Mesothelial cell of epicardium (in vitro differentiated cells): Measurements from ENCODE around the gene NUBPL. TPM values are rescaled to one million over a fixed set of nuclear protein-coding genes. Genes with fewer than 3 reads are reported as not detected.
"Not testable (repeated sequence)": the region's sequence is repeated elsewhere in the genome, so short reads cannot be mapped to it uniquely, and the experiment has no call there.

Experiments
- DNase-seq, 2 experiments: peaks; one replicate each; pipeline ENCODE4 v3.0.0; 2021; ENCODE audit warnings: low spot score in 2 of 2; ENCODE audit not compliant: unreplicated experiment in 2 of 2
- H3K27ac Mint-ChIP-seq: 2 replicates; pipeline ENCODE4 v1.8.0; 2021; ENCODE audit warnings: mixed read lengths
- H3K27me3 Mint-ChIP-seq: 2 replicates; pipeline ENCODE4 v1.8.0; 2021; ENCODE audit warnings: low read depth, mixed read lengths
- H3K36me3 Mint-ChIP-seq: 2 replicates; pipeline ENCODE4 v1.8.0; 2021; ENCODE audit warnings: mixed read lengths
- H3K4me1 Mint-ChIP-seq: 2 replicates; pipeline ENCODE4 v1.8.0; 2021; ENCODE audit warnings: mixed read lengths
- H3K4me3 Mint-ChIP-seq: 2 replicates; pipeline ENCODE4 v1.8.0; 2021; ENCODE audit warnings: mild to moderate bottlenecking, moderate library complexity, mixed read lengths
- H3K9me3 Mint-ChIP-seq: 2 replicates; pipeline ENCODE4 v1.8.0; 2021; ENCODE audit warnings: mixed read lengths
- total RNA-seq: library from RNA; stranded (reverse); gene quantifications from 3 replicates; pipeline ENCODE4 v1.2.1, GENCODE V29; 2021
- TF ChIP-seq, protein P1 (sequence below): fragments of 200-600 bp; sonication (generic); IDR thresholded peaks from one replicate; pipeline ENCODE4 v1.5.0; 2021; ENCODE audit warnings: antibody characterized with exemption; ENCODE audit not compliant: unreplicated experiment

NUBPL gene
- total RNA-seq, 1 donor from 2014 or later, result 19.7 TPM

DNA sequence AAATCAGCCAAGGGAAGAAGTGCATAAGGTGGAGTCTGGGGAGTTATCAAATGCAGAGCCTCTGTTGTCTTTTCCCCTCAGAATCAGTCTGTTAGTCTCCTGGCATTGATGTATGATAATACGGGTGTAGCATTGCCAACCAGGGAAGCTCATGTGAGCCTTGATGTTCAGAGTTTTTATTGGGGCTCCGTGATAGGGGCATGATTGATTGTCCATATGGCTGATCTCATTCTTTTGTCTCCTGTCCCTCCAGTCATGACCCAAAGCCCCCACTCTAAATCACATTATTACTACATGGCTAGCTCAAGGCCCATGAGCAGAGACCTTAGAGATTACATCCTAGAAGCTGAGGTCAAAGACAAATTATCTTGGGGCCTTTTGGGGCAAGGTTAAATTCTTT is 140.9 kb downstream of the NUBPL start:
- Mint-ChIP-seq H3K4me3 (no peak overlapping the region), H3K36me3 (peaks cover 52% of the 10 kb centered on the region), H3K4me1 (no peaks in the 10 kb centered on the region), H3K9me3 (peaks cover 41% of the 10 kb centered on the region), H3K27me3 (no peaks in the 10 kb centered on the region), H3K27ac (no peak overlapping the region)
- no peak for DNase-seq
- TF ChIP-seq, protein P1, sequence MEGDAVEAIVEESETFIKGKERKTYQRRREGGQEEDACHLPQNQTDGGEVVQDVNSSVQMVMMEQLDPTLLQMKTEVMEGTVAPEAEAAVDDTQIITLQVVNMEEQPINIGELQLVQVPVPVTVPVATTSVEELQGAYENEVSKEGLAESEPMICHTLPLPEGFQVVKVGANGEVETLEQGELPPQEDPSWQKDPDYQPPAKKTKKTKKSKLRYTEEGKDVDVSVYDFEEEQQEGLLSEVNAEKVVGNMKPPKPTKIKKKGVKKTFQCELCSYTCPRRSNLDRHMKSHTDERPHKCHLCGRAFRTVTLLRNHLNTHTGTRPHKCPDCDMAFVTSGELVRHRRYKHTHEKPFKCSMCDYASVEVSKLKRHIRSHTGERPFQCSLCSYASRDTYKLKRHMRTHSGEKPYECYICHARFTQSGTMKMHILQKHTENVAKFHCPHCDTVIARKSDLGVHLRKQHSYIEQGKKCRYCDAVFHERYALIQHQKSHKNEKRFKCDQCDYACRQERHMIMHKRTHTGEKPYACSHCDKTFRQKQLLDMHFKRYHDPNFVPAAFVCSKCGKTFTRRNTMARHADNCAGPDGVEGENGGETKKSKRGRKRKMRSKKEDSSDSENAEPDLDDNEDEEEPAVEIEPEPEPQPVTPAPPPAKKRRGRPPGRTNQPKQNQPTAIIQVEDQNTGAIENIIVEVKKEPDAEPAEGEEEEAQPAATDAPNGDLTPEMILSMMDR, result no peak

DNA sequence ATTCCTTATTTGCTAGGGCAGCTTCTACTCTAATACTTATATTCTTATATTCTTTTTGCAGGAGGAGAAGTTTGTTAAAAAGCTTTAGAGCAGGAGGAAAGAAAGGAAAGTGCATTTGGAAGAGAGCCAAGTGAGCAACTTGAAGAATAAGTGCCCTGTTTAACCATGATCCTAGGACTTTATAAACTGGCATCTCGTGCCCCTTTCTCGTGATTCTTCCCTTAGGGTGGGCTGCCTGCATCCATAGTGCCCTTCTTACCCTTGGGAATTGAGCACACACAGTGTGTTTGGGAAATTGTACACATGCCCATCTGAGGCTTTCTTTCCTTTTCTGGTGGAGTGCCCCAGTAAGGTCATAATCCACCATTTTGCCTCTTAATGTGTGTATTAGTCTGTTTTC is 141.9 kb downstream of the NUBPL start:
- H3K4me1 Mint-ChIP-seq, result no peaks in the 10 kb centered on the region
- peaks cover 54% of the 10 kb centered on the region for H3K36me3 Mint-ChIP-seq
- H3K27me3 Mint-ChIP-seq, result no peaks in the 10 kb centered on the region
- no peak overlapping the region for H3K4me3 Mint-ChIP-seq
- H3K27ac Mint-ChIP-seq, result no peak overlapping the region
- peaks cover 48% of the 10 kb centered on the region for H3K9me3 Mint-ChIP-seq
- TF ChIP-seq, protein P1, result no peak
- DNase-seq, result no peak

DNA sequence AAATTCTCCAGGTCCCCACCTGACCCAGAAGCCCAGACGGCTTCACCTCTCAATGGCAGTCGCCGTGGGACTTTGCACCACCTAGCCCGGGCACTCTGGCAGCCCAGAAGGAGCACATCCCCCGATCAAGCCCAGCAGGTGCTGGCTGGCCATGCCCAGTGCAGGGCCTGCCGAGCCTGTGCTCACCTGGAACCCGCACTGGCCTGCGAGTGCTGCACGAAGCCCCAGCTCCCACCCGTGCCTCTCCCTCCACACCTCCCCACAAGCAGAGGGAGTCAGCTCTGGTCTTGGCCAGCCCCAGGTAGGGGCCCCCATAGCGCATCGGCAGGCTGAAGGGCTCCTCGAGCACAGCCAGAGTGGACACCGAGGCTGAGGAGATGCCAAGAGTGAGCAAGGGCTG is 144.5 kb downstream of the NUBPL start:
- Mint-ChIP-seq H3K9me3 (peaks cover 54% of the 10 kb centered on the region), H3K4me3 (no peak overlapping the region)

DNA sequence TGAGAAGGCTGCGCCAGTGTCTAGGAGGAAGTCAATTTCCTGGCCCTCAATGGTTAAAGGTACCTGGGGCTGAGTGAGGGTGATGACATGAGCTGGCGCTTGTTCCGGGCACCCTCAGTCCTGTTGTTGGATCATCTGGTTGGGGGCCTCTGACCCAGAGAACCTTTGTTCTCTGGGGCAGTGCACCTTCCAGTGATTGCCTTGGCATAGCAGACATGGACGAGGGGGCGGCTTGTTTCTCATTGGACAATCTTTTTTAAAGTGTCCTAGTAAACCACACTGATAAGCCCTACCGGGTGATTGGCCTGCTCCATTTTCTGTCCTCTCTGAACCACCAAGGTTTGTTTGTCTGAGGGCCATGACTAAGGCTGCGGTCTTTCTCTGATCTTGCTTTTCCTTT is 147.5 kb downstream of the NUBPL start:
- peaks cover 37% of the 10 kb centered on the region for H3K9me3 Mint-ChIP-seq
- H3K27me3 Mint-ChIP-seq, H3K27ac Mint-ChIP-seq, DNase-seq, H3K4me3 Mint-ChIP-seq, H3K4me1 Mint-ChIP-seq: not testable (repeated sequence)
- H3K36me3 Mint-ChIP-seq, result peaks cover 70% of the 10 kb centered on the region

More for the DNA sequence above, 144.5 kb downstream of the NUBPL start:
- Mint-ChIP-seq H3K27ac (no peak overlapping the region), H3K4me1 (no peaks in the 10 kb centered on the region), H3K36me3 (peaks cover 73% of the 10 kb centered on the region), H3K27me3 (no peaks in the 10 kb centered on the region)
- TF ChIP-seq, protein P1, result no peak
- no peak for DNase-seq

DNA sequence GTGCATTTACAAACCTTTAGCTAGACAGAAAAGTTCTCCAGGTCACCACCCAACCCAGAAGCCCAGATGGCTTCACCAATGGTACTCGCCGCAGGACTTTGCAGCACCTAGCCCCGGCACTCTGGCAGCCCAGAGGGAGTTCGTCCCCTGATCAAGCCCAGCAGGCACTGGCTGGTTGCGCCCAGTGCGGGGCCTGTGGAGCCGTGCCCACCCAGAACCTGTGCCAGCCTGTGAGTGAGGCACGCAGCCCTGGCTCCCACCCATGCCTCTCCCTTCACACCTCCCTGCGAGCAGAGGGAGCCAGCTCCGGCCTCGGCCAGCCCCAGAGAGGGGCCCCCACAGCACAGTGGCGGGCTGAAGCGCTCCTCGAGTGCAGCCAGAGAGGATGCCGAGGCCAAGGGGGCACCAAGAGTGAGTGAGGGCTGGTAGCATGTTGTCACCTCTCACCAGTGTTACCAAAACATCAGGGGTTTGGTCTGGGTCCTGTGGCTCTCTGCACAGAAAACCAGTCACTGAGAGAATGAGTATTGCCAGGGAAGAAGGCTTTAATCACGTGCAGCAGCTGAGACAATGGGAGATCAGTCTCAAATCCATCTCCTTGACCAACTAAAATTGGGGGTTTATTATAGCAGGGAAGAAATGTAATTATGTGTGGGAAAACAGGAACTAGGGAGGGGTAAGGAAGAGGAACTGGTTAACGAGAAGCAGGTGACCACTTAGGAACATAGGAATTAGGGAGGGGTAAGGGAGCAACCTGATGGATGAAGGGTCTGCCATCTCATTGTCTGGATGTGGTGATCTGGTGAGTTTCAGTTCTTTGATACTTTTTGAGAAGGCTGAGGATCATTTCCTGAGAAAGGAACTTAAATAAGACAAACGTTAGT is 151.3 kb downstream of the NUBPL start:
- Mint-ChIP-seq H3K27ac (no peak overlapping the region), H3K4me1 (no peaks in the 10 kb centered on the region), H3K9me3 (peaks cover 15% of the 10 kb centered on the region), H3K36me3 (peaks cover 41% of the 10 kb centered on the region), H3K27me3 (no peaks in the 10 kb centered on the region), H3K4me3 (no peak overlapping the region)
- no peak for DNase-seq
- TF ChIP-seq, protein P1, result no peak

DNA sequence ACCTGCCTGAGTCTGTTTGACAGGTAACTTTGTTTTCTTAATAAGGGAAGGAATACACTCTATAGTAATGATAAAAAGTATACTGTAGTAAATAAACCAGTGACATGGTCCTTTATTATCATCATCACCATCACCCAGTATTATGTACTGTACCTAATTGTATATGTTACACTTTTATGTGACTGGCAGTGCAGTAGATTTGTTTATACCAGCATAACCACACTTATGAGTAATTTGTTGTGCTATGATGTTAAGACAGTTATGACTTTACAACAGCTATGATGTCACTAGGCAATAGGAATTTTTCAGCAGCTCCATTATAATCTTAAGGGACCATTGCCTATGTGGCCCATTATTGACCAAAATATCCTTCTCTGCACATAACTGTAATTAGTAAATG is 155.0 kb downstream of the NUBPL start:
- H3K27ac Mint-ChIP-seq, result no peak overlapping the region
- H3K9me3 Mint-ChIP-seq, result peaks cover 6% of the 10 kb centered on the region
- H3K27me3 Mint-ChIP-seq, result no peaks in the 10 kb centered on the region
- peaks cover 19% of the 10 kb centered on the region for H3K36me3 Mint-ChIP-seq
- peaks cover 10% of the 10 kb centered on the region for H3K4me1 Mint-ChIP-seq
- H3K4me3 Mint-ChIP-seq, result no peak overlapping the region
- no peak for DNase-seq
- TF ChIP-seq, protein P1, result no peak
